Endometrial microvascular endothelial cells (primary cell): Measurements from ENCODE around the gene TBATA. TPM values are rescaled to one million over a fixed set of nuclear protein-coding genes. Genes with fewer than 3 reads are reported as not detected.
"Not testable (repeated sequence)": the region's sequence is repeated elsewhere in the genome, so short reads cannot be mapped to it uniquely, and the experiment has no call there.

Experiments used
- in situ Hi-C: cut with HindIII; loops from 2 replicates; pipeline ENCODE4 v1.10.0; 2017; ENCODE audit warnings: low sequenced_read_pairs, low pct_unique_long_range_greater_than_20kb; ENCODE audit errors: inconsistent ontology term
- total RNA-seq: library from RNA; depleted of rRNA; stranded (reverse); fragments of >200 nt; gene quantifications from one replicate; pipeline ENCODE4 v1.2.3, GENCODE V29; 2015; ENCODE audit errors: inconsistent ontology term

Gene TBATA
- total RNA-seq, 1 donor from 2014 or later: not detected

GRCh38 chr10:70781461-70782051, 3.6 kb downstream of the TBATA start:
- in situ Hi-C loops: no loop called here

GRCh38 chr10:70780772-70781171, 4.4 kb downstream of the TBATA start:
- in situ Hi-C loops: no loop called here

- in situ Hi-C loops: no loop called here
Measured at GRCh38 chr10:70780370-70780760, 4.8 kb downstream of the TBATA start.

- in situ Hi-C loops: no loop called here
Measured at GRCh38 chr10:70779511-70780369, 5.4 kb downstream of the TBATA start.

GRCh38 chr10:70779088-70779487, 6.1 kb downstream of the TBATA start:
- in situ Hi-C loops: no loop called here

GRCh38 chr10:70778267-70778924, 6.8 kb downstream of the TBATA start:
- in situ Hi-C loops: no loop called here

GRCh38 chr10:70777063-70777875, 7.9 kb downstream of the TBATA start:
- in situ Hi-C loops: no loop called here

- in situ Hi-C loops: no loop called here
Measured at GRCh38 chr10:70776455-70777005, 8.6 kb downstream of the TBATA start.

- in situ Hi-C loops: no loop called here
Measured at GRCh38 chr10:70775679-70776454, 9.3 kb downstream of the TBATA start.

- in situ Hi-C loops: no loop called here
Measured at GRCh38 chr10:70774810-70775678, 10.1 kb downstream of the TBATA start.

GRCh38 chr10:70773965-70774809, 11.0 kb downstream of the TBATA start:
- in situ Hi-C loops: no loop called here

GRCh38 chr10:70773461-70773860, 11.7 kb downstream of the TBATA start:
- in situ Hi-C loops: no loop called here

GRCh38 chr10:70772627-70773026, 12.6 kb downstream of the TBATA start:
- in situ Hi-C loops: no loop called here

GRCh38 chr10:70771311-70772194, 13.6 kb downstream of the TBATA start:
- in situ Hi-C loops: no loop called here

GRCh38 chr10:70770516-70770915, 14.7 kb downstream of the TBATA start:
- in situ Hi-C loops: not testable (repeated sequence)

GRCh38 chr10:70770001-70770400, 15.2 kb downstream of the TBATA start:
- in situ Hi-C loops: no loop called here
